Measurements from ENCODE around the gene TNFSF18. TPM values are rescaled to one million over a fixed set of nuclear protein-coding genes. Genes with fewer than 3 reads are reported as not detected.

The TNFSF18 gene
- total RNA-seq, 1 experiment from 2014 or later, result not detected

DNA sequence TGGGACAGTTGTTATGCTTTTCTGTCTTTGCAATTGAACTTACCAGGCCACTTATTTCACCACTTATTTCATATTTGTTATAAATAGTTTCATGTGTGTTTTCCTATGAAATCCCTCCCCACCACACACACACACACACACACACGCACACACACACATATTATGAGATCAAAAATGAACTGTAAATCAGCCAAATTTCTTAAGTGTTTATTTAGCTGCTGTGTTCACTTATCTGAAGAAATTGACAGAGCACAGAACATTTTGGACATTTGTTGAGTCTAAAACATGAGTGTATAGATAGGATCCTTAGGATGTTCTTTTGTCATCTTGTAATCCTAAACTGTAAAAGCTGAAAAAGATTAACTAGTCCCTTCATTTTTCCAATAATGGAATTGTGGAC lies 7.8 kb upstream of the TNFSF18 start:
- ATAC-seq (no peak), DNase-seq (ENCODE audit: low read depth, low spot score) (no peak)
- Histone ChIP-seq H3K27me3 (ENCODE audit: control insufficient read depth, insufficient read depth, low read length) (no peaks in the 10 kb centered on the region), H3K27ac (ENCODE audit: low read length) (no peak overlapping the region), H3K4me1 (ENCODE audit: control insufficient read depth, insufficient read depth, low read length) (no peaks in the 10 kb centered on the region), H3K9me3 (ENCODE audit: control insufficient read depth, insufficient read depth, low read depth, low read length) (no peaks in the 10 kb centered on the region), H3K4me3 (ENCODE audit: low read depth in 2 of 2, low read length in 2 of 2) (no peak overlapping the region), H3K36me3 (ENCODE audit: control insufficient read depth, insufficient read depth, low read length) (no peaks in the 10 kb centered on the region)
- in situ Hi-C loops (cut with HindIII; ENCODE audit: low pct_unique_long_range_greater_than_20kb, low sequenced_read_pairs) (no loop called here), intact Hi-C loops (cut with micrococcal nuclease; ENCODE audit: unreplicated experiment) (no loop called here)
- TF ChIP-seq SIN3A (IDR thresholded peaks at IDR 0.05; ENCODE audit: borderline replicate concordance, insufficient read depth, low read depth, low read length) (no peak), TCF7L2 (IDR thresholded peaks at IDR 0.05; ENCODE audit: low read depth, low read length) (no peak), POLR2AphosphoS5 (IDR thresholded peaks at IDR 0.05; ENCODE audit: low read depth, low read length) (no peak)
- TF ChIP-seq, protein P1, sequence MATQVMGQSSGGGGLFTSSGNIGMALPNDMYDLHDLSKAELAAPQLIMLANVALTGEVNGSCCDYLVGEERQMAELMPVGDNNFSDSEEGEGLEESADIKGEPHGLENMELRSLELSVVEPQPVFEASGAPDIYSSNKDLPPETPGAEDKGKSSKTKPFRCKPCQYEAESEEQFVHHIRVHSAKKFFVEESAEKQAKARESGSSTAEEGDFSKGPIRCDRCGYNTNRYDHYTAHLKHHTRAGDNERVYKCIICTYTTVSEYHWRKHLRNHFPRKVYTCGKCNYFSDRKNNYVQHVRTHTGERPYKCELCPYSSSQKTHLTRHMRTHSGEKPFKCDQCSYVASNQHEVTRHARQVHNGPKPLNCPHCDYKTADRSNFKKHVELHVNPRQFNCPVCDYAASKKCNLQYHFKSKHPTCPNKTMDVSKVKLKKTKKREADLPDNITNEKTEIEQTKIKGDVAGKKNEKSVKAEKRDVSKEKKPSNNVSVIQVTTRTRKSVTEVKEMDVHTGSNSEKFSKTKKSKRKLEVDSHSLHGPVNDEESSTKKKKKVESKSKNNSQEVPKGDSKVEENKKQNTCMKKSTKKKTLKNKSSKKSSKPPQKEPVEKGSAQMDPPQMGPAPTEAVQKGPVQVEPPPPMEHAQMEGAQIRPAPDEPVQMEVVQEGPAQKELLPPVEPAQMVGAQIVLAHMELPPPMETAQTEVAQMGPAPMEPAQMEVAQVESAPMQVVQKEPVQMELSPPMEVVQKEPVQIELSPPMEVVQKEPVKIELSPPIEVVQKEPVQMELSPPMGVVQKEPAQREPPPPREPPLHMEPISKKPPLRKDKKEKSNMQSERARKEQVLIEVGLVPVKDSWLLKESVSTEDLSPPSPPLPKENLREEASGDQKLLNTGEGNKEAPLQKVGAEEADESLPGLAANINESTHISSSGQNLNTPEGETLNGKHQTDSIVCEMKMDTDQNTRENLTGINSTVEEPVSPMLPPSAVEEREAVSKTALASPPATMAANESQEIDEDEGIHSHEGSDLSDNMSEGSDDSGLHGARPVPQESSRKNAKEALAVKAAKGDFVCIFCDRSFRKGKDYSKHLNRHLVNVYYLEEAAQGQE (IDR thresholded peaks at IDR 0.05; ENCODE audit: insufficient read depth in 1 of 2, low read depth in 2 of 2, low read length in 1 of 2), result no peak
- TF ChIP-seq, protein P2, sequence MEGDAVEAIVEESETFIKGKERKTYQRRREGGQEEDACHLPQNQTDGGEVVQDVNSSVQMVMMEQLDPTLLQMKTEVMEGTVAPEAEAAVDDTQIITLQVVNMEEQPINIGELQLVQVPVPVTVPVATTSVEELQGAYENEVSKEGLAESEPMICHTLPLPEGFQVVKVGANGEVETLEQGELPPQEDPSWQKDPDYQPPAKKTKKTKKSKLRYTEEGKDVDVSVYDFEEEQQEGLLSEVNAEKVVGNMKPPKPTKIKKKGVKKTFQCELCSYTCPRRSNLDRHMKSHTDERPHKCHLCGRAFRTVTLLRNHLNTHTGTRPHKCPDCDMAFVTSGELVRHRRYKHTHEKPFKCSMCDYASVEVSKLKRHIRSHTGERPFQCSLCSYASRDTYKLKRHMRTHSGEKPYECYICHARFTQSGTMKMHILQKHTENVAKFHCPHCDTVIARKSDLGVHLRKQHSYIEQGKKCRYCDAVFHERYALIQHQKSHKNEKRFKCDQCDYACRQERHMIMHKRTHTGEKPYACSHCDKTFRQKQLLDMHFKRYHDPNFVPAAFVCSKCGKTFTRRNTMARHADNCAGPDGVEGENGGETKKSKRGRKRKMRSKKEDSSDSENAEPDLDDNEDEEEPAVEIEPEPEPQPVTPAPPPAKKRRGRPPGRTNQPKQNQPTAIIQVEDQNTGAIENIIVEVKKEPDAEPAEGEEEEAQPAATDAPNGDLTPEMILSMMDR (IDR thresholded peaks at IDR 0.05), result no peak
- ChIA-PET POLR2A (no interaction called here), CTCF (no interaction called here)
- BruUV-seq (replicated peaks), result no TSS peak

DNA sequence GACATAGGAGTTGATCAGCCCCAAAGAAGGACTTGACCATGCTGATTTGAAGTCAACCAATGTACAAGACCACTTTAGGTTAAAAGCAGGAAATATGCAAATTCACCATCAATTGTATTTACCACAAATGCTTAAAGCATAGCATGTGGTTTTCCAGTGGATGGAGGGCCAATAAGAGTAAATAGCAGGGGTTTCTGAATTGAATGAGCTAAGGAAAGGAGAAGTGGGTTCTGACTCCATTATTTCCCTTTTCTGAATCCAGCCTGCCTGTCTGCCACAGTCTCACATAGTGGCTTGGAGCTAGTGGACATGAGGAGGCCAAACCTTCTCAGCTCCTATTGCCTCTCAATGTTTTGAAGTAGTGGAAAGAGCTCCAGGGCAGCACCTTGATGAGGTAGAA lies 7.2 kb upstream of the TNFSF18 start:
- Histone ChIP-seq H3K27ac (ENCODE audit: low read length) (no peak overlapping the region), H3K9me3 (ENCODE audit: control insufficient read depth, insufficient read depth, low read depth, low read length) (no peaks in the 10 kb centered on the region), H3K27me3 (ENCODE audit: control insufficient read depth, insufficient read depth, low read length) (no peaks in the 10 kb centered on the region), H3K4me3 (ENCODE audit: low read depth in 2 of 2, low read length in 2 of 2) (no peak overlapping the region), H3K4me1 (ENCODE audit: control insufficient read depth, insufficient read depth, low read length) (no peaks in the 10 kb centered on the region), H3K36me3 (ENCODE audit: control insufficient read depth, insufficient read depth, low read length) (no peaks in the 10 kb centered on the region)
- no peak for DNase-seq (ENCODE audit: low read depth, low spot score)
- intact Hi-C loops (cut with micrococcal nuclease; ENCODE audit: unreplicated experiment), result no loop called here
- TF ChIP-seq TCF7L2 (IDR thresholded peaks at IDR 0.05; ENCODE audit: low read depth, low read length) (no peak), SIN3A (IDR thresholded peaks at IDR 0.05; ENCODE audit: borderline replicate concordance, insufficient read depth, low read depth, low read length) (no peak), POLR2AphosphoS5 (IDR thresholded peaks at IDR 0.05; ENCODE audit: low read depth, low read length) (no peak)
- TF ChIP-seq, protein P1 (IDR thresholded peaks at IDR 0.05; ENCODE audit: insufficient read depth in 1 of 2, low read depth in 2 of 2, low read length in 1 of 2), result no peak
- TF ChIP-seq, protein P2 (IDR thresholded peaks at IDR 0.05), result no peak
- no TSS peak for BruUV-seq (replicated peaks)
- no peak for ATAC-seq
- ChIA-PET POLR2A (no interaction called here), CTCF (no interaction called here)
- in situ Hi-C loops (cut with HindIII; ENCODE audit: low pct_unique_long_range_greater_than_20kb, low sequenced_read_pairs), result no loop called here

Measured in Panc1 (cell line).